ENCODE data around the gene ZNF174.

- no peak for TF ChIP-seq CTCF (IDR thresholded peaks at IDR 0.05; ENCODE audit: poor library complexity, severe bottlenecking)
- TF ChIP-seq EZH2 (IDR thresholded peaks at IDR 0.05; ENCODE audit: borderline replicate concordance, insufficient read depth, low read length, poor library complexity, severe bottlenecking), result no peak
- no peak for TF ChIP-seq TAF1 (IDR thresholded peaks at IDR 0.05; ENCODE audit: low read depth)
- no peak for TF ChIP-seq POLR2AphosphoS5 (IDR thresholded peaks at IDR 0.05)
- TF ChIP-seq REST (IDR thresholded peaks at IDR 0.05; ENCODE audit: borderline replicate concordance), result no peak
- TF ChIP-seq MXI1 (conservative IDR thresholded peaks at IDR 0.05; ENCODE audit: poor library complexity, severe bottlenecking), result no peak
- TF ChIP-seq EP300 (conservative IDR thresholded peaks at IDR 0.05; ENCODE audit: poor library complexity, severe bottlenecking), result no peak
Measured at GRCh38 chr16:3377917-3378316, 23.1 kb upstream of the ZNF174 start.

Measured in neural cell (in vitro differentiated cells).